Uterus (tissue), 2 donors: ENCODE measurements around the gene GP5.

Source experiments
- POLR2A ChIP-seq, 2 donors: fragments of 450-650 bp; IDR thresholded peaks; one replicate each; pipeline ENCODE4 v1.6.1; 2016; ENCODE audit warnings: antibody characterized with exemption in 2 of 2, mild to moderate bottlenecking in 1 of 2, moderate library complexity in 1 of 2
- TF ChIP-seq, protein P1 (sequence below), 4 experiments: fragments of 200-600 bp in 2 of 4; fragments of 450-650 bp in 2 of 4; sonication (generic) in 2 of 4; IDR thresholded peaks; one replicate each; pipeline ENCODE4 v1.5.1; 2016 to 2019; ENCODE audit warnings: antibody characterized with exemption in 4 of 4, mild to moderate bottlenecking in 2 of 4, moderate library complexity in 1 of 4

DNA sequence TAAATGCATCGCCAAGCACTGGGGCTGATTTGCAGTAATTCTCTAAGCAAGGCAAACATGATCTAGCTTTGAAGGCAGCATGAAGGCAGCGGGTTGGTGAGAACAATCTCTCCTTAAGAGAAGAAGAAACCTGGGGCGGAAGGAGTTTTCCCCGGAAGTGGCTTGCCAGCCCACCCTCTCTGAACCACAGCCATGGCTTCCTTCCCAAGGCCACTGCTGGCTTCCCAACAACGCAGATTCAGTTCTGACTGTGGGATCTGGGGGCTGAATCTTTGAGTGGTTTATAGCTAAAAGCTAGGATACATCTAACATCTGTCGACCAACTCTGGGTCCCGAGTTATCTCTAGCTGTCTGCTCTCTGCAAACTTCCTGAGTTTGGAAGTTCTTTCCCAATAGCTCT lies 43.7 kb downstream of the GP5 start:
- TF ChIP-seq, protein P1, sequence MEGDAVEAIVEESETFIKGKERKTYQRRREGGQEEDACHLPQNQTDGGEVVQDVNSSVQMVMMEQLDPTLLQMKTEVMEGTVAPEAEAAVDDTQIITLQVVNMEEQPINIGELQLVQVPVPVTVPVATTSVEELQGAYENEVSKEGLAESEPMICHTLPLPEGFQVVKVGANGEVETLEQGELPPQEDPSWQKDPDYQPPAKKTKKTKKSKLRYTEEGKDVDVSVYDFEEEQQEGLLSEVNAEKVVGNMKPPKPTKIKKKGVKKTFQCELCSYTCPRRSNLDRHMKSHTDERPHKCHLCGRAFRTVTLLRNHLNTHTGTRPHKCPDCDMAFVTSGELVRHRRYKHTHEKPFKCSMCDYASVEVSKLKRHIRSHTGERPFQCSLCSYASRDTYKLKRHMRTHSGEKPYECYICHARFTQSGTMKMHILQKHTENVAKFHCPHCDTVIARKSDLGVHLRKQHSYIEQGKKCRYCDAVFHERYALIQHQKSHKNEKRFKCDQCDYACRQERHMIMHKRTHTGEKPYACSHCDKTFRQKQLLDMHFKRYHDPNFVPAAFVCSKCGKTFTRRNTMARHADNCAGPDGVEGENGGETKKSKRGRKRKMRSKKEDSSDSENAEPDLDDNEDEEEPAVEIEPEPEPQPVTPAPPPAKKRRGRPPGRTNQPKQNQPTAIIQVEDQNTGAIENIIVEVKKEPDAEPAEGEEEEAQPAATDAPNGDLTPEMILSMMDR (IDR thresholded peaks at IDR 0.05), result no peak
- TF ChIP-seq POLR2A (IDR thresholded peaks at IDR 0.05), result no peak
